Measurements from ENCODE around the gene GNAO1.

GNAO1 gene

DNA sequence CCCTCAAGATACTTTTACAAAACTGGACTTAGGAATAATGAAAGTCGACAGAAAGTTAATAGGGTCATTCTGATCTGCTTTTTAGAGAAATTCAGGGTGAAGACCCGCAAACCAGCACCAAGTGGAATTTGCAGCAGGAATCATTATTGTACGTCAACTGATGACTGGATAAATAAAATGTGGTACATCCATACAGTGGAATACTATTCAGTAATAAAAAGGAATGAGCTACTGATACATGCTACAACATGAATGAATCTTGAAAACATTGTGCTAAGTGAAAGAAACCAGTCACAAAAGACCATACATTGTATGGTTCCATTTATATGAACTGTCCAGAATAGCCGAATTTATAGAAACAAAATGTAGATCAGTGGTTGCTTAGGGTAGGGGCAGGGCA is 83.1 kb downstream of the GNAO1 start:
- Mint-ChIP-seq H3K9me3 (no peaks in the 10 kb centered on the region), H3K4me3 (no peak overlapping the region)

DNA sequence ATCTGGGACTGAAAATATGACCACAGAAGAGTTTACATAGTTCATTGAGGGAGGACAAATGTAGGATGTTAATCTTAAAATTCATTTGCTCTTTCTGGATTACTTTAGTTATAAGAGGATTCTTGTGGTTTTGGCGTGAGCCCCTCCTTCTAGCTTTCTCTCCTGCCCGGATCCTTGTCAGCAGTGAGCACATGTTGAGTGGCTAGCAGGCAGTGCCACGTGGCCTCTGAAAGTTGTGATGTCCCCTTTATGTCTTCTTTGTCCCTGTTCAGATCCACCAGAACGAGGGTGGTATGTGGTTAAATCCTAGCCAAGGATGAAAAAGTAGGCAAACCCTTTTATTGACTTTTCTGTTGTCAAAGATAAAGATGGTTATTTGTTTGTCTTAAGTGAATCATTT is 83.8 kb downstream of the GNAO1 start:
- H3K4me1 Mint-ChIP-seq (ENCODE audit: low read depth) = peaks cover 20% of the 10 kb centered on the region
- H3K27me3 Mint-ChIP-seq = peaks cover 12% of the 10 kb centered on the region
- no peak for DNase-seq
- H3K27ac Mint-ChIP-seq = no peak overlapping the region
- no peak overlapping the region for H3K4me3 Mint-ChIP-seq
- no peaks in the 10 kb centered on the region for H3K36me3 Mint-ChIP-seq (ENCODE audit: low read depth)
- no peaks in the 10 kb centered on the region for H3K9me3 Mint-ChIP-seq

More for the DNA sequence above, 83.1 kb downstream of the GNAO1 start:
- Mint-ChIP-seq H3K4me1 (ENCODE audit: low read depth) (peaks cover 12% of the 10 kb centered on the region), H3K36me3 (ENCODE audit: low read depth) (no peaks in the 10 kb centered on the region), H3K27ac (no peak overlapping the region), H3K27me3 (peaks cover 12% of the 10 kb centered on the region)
- no peak for DNase-seq

DNA sequence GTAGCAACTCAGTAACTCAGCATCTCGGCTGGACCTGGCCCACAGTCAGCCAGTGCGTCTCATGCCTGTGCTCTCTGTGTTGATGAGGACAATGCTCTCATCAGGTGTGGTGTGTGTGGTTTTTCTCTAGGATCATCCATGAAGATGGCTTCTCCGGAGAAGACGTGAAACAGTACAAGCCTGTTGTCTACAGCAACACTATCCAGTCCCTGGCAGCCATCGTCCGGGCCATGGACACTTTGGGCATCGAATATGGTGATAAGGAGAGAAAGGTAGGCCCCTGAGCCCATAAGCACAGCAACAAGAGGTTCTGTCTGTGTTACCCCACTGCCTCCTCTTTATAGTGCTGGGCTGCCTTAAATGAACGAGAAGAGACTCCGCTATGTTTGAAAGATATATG is 84.5 kb downstream of the GNAO1 start:
- no peak for DNase-seq
- Mint-ChIP-seq H3K4me3 (no peak overlapping the region), H3K36me3 (ENCODE audit: low read depth) (no peaks in the 10 kb centered on the region), H3K4me1 (ENCODE audit: low read depth) (peaks cover 25% of the 10 kb centered on the region), H3K9me3 (no peaks in the 10 kb centered on the region), H3K27me3 (peaks cover 12% of the 10 kb centered on the region), H3K27ac (no peak overlapping the region)

DNA sequence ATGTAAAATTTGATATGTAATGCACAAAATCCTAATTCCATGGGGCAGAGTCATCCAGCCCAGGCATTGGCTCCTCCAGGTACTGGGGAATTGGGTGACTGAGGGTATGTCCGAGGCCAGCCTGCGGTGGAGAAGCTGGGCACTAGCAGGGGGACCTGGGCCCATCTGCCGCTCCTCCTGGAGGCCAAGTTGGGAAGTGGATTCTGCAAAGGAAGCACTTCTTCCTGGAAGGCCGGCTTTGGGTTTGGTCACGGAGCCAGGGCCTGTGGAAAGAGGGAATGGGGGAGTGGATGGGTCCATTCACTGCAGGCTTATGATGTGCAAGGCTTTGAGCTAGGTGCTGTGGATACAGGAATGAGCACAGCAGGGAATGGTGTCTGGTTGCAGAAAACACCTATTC is 85.8 kb downstream of the GNAO1 start:
- DNase-seq = no peak
- no peak overlapping the region for H3K4me3 Mint-ChIP-seq
- H3K36me3 Mint-ChIP-seq (ENCODE audit: low read depth) = no peaks in the 10 kb centered on the region
- H3K9me3 Mint-ChIP-seq = no peaks in the 10 kb centered on the region
- H3K27ac Mint-ChIP-seq = no peak overlapping the region
- H3K27me3 Mint-ChIP-seq = peaks cover 12% of the 10 kb centered on the region
- peaks cover 25% of the 10 kb centered on the region for H3K4me1 Mint-ChIP-seq (ENCODE audit: low read depth)

DNA sequence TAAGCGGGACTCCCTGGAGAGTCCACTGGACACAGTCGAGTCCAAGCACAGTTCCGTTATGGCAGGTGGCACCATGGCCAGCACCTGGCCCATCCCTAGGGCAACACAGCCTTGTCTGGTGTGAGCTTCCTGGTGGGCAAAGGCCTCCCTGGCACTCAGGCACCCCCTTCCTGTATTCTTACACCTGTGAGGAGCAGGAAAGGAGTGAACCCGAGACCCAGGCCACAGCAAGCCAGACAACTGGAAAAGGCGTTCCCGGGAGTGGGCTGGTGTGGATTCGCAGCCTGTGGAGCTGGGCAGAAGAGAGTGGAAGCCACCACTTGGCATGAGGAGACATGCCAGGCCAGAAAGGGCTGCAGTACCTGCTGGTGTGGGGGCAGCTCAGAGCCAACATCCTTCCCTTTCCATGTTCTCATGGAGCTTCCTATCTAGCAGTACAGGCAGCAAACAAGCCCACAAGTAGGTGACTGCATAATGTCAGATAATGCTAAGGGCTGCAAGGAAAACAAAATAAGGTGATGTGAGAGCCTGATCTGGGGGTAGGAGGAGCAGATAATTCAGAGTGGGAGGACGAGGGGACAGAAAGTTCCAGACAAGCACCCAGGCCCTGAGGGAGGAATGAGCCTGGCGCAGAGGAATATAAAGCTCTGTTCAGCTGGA is 87.0 kb downstream of the GNAO1 start:
- DNase-seq = no peak
- Mint-ChIP-seq H3K36me3 (ENCODE audit: low read depth) (no peaks in the 10 kb centered on the region), H3K4me1 (ENCODE audit: low read depth) (peaks cover 25% of the 10 kb centered on the region), H3K4me3 (no peak overlapping the region), H3K27me3 (peaks cover 12% of the 10 kb centered on the region), H3K9me3 (no peaks in the 10 kb centered on the region), H3K27ac (peak overlapping the region; percentile 79)

DNA sequence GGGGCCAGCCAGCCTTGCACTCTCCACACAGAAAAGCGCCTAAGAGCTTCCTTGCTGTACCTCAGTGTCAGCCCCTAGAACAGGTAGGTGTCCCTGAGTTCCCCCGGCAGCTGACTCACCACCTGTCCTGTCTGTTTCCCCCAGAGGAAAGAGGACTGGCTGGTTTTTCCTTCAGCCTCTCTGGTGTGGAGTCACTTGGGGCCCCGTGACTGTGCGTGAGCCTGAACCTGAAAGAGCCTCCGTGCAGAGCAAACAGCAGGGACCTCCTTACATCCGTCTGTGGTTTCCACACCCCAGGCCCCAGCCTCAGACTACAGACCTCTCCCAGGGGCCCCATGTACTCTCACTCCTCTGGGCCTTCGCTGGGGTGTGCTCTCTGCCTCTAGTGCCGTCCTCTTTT is 87.8 kb downstream of the GNAO1 start:
- Mint-ChIP-seq H3K36me3 (ENCODE audit: low read depth) (no peaks in the 10 kb centered on the region), H3K27me3 (peaks cover 9% of the 10 kb centered on the region), H3K27ac (peak overlapping the region; percentile 79), H3K4me1 (ENCODE audit: low read depth) (peaks cover 25% of the 10 kb centered on the region), H3K4me3 (peak overlapping the region; percentile 27), H3K9me3 (no peaks in the 10 kb centered on the region)
- peak; percentile 64 for DNase-seq

DNA sequence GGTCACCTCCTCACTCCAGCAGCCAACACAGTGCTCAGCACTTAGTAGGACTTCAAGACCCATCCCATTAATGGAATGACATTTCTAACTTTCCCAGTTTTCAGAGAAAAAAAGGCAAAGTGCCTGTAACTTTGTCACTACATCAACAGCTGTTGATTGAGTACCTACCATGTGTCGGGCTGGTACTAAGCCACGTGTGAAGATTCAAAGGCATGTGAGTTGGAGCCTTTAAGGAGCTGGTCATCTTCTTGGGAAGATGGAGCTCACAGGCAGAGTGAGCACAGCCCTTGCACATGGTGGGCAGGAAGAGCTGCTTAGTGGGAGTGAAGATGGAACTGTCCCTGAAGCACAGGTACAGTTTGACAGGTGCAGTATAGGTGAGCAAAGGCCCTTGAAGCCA is 88.6 kb downstream of the GNAO1 start:
- Mint-ChIP-seq H3K36me3 (ENCODE audit: low read depth) (no peaks in the 10 kb centered on the region), H3K9me3 (no peaks in the 10 kb centered on the region), H3K27ac (no peak overlapping the region), H3K27me3 (peaks cover 4% of the 10 kb centered on the region), H3K4me3 (no peak overlapping the region), H3K4me1 (ENCODE audit: low read depth) (peaks cover 25% of the 10 kb centered on the region)
- DNase-seq = no peak

DNA sequence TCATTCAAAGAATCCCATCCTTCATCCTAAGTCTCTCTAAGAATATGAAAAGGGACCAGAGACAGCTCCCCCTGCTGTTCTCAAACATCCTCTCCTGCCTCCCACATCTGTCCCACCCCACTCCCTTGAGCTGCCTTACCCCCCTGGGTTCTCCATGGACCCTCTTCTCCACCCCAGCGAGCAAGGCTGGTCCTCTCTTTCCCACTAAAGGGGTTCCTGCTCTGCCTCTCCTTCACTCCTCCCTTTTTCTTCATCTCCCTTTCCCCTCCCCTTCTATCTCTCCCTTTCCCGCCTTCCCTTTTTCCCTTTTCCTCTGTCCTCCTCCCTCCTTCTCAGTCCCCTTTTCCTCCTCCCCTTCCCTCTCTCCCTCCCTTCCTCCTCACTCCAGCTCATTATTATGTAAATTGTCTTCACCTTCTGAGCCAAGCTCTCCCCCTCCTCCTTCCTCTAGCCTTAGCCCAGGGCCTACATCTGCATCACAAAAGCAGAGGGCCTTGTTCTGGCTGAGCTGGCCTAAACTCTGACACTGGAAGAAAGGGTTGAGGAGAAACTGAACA is 90.0 kb downstream of the GNAO1 start:
- no peak for DNase-seq
- Mint-ChIP-seq H3K36me3 (ENCODE audit: low read depth) (no peaks in the 10 kb centered on the region), H3K9me3 (no peaks in the 10 kb centered on the region), H3K4me3 (no peak overlapping the region), H3K27me3 (no peaks in the 10 kb centered on the region), H3K27ac (no peak overlapping the region), H3K4me1 (ENCODE audit: low read depth) (peaks cover 25% of the 10 kb centered on the region)

DNA sequence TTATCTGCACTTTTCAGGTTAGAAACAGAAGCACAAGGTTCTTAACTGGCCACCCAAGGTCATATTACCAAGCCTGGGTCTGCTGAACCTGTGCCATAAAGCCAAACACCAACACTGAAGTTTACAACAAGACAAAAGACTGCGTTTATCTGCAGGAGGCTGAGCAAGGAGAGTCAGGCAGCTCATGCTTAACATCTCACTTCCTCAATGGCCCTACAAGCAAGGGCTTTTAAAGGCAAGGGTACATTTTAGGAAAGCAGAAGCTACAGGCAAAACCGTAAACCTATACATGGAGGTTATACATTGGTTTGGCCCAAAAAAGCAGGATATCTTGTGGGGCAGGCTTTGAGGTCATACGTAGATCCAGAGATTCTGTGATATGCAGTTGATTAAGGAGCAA is 91.2 kb downstream of the GNAO1 start:
- Mint-ChIP-seq H3K27me3 (no peaks in the 10 kb centered on the region), H3K4me3 (no peak overlapping the region), H3K27ac (no peak overlapping the region), H3K36me3 (ENCODE audit: low read depth) (no peaks in the 10 kb centered on the region), H3K9me3 (no peaks in the 10 kb centered on the region), H3K4me1 (ENCODE audit: low read depth) (peaks cover 25% of the 10 kb centered on the region)
- no peak for DNase-seq

DNA sequence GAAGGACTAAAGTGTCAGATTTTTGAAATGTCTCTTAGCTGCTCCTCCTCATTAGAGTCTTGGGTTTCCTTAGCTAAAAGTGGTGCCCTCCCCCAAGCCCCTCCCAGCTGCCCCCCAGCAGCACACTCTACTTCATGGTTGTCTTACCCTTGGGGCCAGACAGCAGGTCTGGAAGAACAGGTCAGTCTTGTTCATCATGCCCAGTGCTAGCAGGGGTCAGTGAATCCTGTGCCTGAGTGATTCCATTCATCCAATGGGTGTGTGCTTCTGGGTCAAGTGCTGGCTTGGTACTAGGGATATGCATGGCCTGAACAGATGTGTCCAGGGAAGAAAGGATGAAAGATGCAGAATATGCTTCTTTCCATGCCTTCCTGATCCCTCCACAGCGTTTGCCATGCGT is 93.2 kb downstream of the GNAO1 start:
- Mint-ChIP-seq H3K4me1 (ENCODE audit: low read depth) (peaks cover 11% of the 10 kb centered on the region), H3K36me3 (ENCODE audit: low read depth) (no peaks in the 10 kb centered on the region), H3K27me3 (no peaks in the 10 kb centered on the region), H3K4me3 (no peak overlapping the region), H3K9me3 (no peaks in the 10 kb centered on the region), H3K27ac (no peak overlapping the region)
- DNase-seq = no peak

DNA sequence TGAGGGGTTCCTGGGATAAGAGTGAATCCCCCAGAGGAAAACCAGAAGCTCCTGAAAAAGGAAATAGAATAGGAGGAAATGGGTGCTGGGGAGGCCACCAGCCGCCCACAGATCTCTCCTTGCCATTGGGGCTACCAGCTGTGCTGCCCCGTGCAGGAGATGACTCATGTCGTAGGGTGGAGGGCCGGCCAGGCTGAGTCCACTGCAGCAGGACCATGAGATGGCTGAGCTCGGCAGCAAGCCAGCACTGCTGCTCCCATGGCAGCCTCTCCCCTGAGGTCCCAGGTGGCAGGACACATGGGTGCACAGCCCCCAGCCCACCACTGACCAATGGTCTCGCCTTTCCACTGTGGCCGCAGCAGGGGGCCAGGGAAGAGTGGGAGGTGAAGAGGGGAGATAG is 95.5 kb downstream of the GNAO1 start:
- no peak overlapping the region for H3K27ac Mint-ChIP-seq
- no peaks in the 10 kb centered on the region for H3K36me3 Mint-ChIP-seq (ENCODE audit: low read depth)
- peaks cover 4% of the 10 kb centered on the region for H3K4me1 Mint-ChIP-seq (ENCODE audit: low read depth)
- H3K9me3 Mint-ChIP-seq = no peaks in the 10 kb centered on the region
- no peak for DNase-seq
- no peak overlapping the region for H3K4me3 Mint-ChIP-seq
- H3K27me3 Mint-ChIP-seq = no peaks in the 10 kb centered on the region

DNA sequence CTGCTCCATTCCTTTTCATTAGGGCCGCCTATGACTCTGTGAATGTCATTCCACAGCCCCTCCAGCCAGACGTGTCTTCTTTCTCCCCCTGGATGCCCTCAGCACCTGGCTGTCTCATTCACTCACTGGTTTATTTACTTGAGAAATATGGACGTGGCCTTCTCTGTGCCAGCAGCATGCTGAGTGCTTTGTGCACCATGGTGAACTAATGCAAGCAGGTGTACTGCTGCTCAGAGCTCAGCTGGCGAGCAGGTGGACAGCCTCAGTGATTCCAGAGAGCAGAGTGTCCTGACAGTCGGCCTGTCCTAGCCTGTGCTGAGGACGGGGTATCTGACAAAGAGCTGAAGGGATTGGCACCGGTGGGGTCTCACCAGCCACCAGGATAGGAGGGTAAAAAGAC is 96.7 kb downstream of the GNAO1 start:
- H3K4me3 Mint-ChIP-seq = no peak overlapping the region
- no peaks in the 10 kb centered on the region for H3K9me3 Mint-ChIP-seq
- peaks cover 4% of the 10 kb centered on the region for H3K4me1 Mint-ChIP-seq (ENCODE audit: low read depth)
- no peak overlapping the region for H3K27ac Mint-ChIP-seq
- DNase-seq = no peak
- H3K36me3 Mint-ChIP-seq (ENCODE audit: low read depth) = no peaks in the 10 kb centered on the region
- H3K27me3 Mint-ChIP-seq = no peaks in the 10 kb centered on the region

DNA sequence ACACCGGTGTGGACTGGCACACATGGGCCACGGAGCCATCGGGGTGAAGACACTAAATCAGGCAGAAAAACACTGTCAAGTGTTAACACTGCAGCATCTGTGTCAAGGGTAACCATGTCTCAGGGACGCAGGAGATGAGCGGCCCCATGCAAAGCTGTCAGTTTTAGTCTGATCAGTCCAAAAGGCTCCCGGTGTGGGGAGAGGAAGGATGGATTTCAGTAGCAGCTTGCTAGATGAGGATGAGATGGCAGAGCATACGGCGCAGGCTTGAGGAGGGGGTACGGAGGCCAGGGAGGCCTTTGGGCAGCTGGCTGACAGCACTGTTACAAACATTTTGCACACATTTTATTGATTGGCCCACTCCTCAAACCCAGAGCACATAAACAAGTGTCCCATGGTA is 98.1 kb downstream of the GNAO1 start:
- Mint-ChIP-seq H3K4me1 (ENCODE audit: low read depth) (peaks cover 4% of the 10 kb centered on the region), H3K27me3 (no peaks in the 10 kb centered on the region), H3K9me3 (no peaks in the 10 kb centered on the region), H3K27ac (no peak overlapping the region), H3K4me3 (no peak overlapping the region), H3K36me3 (ENCODE audit: low read depth) (no peaks in the 10 kb centered on the region)
- DNase-seq = no peak

DNA sequence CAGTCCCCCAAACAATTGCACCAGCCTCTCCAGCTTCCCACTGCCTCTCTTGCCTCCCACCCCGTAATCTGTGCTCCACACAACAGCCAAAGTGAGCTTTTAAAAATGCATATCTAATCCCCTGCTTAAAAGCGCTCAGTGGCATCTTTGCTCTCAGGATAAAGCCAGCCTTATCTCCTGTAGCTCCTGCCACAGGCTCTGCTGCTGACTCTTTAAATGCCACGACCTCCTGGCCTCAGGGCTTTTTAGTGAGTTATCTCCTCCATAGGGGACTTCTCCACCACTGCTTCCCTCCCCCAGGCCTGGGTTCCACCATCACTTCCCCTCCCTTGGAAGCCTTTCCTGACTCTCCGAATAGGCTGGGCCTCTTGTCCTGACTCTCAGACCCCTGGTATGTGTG is 98.6 kb downstream of the GNAO1 start:
- H3K9me3 Mint-ChIP-seq = no peaks in the 10 kb centered on the region
- no peaks in the 10 kb centered on the region for H3K36me3 Mint-ChIP-seq (ENCODE audit: low read depth)
- no peak overlapping the region for H3K27ac Mint-ChIP-seq

DNA sequence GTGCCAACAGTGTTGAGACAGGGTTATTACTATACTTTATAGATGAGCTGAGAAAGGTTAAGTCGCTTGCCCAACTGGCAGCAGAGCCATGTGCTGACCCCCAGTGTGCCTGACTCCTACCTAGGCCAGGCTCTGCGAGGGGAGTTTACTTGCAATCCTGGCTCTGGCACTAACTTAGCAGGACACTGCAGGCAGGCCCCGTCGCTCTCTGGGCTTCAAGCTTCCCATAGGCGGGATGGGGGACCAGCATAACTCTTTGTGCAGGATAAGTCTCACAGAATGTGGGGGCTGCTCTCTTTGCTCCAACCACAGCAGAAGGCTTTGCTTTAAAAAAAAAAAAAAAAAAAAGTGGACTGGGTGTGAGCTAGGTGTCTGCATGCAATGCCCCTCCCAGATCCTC is 102.7 kb downstream of the GNAO1 start:
- peaks cover 4% of the 10 kb centered on the region for H3K4me1 Mint-ChIP-seq (ENCODE audit: low read depth)
- no peak overlapping the region for H3K27ac Mint-ChIP-seq
- H3K36me3 Mint-ChIP-seq (ENCODE audit: low read depth) = no peaks in the 10 kb centered on the region
- no peak overlapping the region for H3K4me3 Mint-ChIP-seq
- H3K9me3 Mint-ChIP-seq = no peaks in the 10 kb centered on the region
- H3K27me3 Mint-ChIP-seq = no peaks in the 10 kb centered on the region
- no peak for DNase-seq

More for the DNA sequence above, 98.6 kb downstream of the GNAO1 start:
- Mint-ChIP-seq H3K4me1 (ENCODE audit: low read depth) (peaks cover 4% of the 10 kb centered on the region), H3K4me3 (no peak overlapping the region), H3K27me3 (no peaks in the 10 kb centered on the region)
- DNase-seq = no peak

DNA sequence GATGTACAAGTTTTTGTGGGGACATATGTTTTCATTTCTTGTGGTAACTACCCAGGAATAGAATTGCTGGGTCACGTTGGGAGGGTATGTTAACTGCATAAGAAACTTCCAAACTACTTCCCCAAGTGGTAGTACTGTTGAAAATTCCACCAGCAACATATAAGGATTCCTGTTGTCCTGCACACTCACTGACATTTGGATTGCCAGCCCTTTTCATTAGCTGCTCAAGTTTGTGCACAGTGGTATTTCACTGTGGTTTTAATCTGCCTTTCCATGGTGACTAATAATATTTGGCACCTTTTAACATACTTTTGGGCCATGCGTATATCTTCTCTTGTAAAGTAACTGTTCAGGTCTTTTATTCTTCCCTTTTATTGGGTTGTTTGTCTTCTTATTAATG is 103.3 kb downstream of the GNAO1 start:
- no peak overlapping the region for H3K4me3 Mint-ChIP-seq
- H3K36me3 Mint-ChIP-seq (ENCODE audit: low read depth) = no peaks in the 10 kb centered on the region
- no peak overlapping the region for H3K27ac Mint-ChIP-seq
- no peak for DNase-seq
- no peaks in the 10 kb centered on the region for H3K9me3 Mint-ChIP-seq
- H3K27me3 Mint-ChIP-seq = no peaks in the 10 kb centered on the region
- H3K4me1 Mint-ChIP-seq (ENCODE audit: low read depth) = peaks cover 8% of the 10 kb centered on the region

Data from activated T-cell treated with anti-CD3 and anti-CD28 coated beads, Interleukin-2, amount 50 U/mL, for 24 hours (primary cell).